Neutrophil (primary cell): Measurements from ENCODE around the gene DNAAF5.

Experiments
- H3K27ac ChIP-seq: fragments of 200-600 bp; sonication (generic); 2 replicates; pipeline ENCODE4 v1.5.1; 2016; ENCODE audit warnings: mild to moderate bottlenecking, moderate library complexity
- H3K27me3 ChIP-seq: fragments of 200-600 bp; sonication (generic); 2 replicates; pipeline ENCODE4 v1.6.0; 2016; ENCODE audit warnings: mild to moderate bottlenecking
- H3K36me3 ChIP-seq: fragments of 200-600 bp; sonication (generic); 2 replicates; pipeline ENCODE4 v1.5.1; 2017
- H3K4me1 ChIP-seq, 2 experiments: fragments of 200-600 bp in 1 of 2; sonication (generic) in 1 of 2; 1 replicate in 1 of 2; 2 replicates in 1 of 2; pipeline versions ENCODE4 v1.5.1 to v1.6.1; 2013 to 2016; ENCODE audit warnings: low read depth in 1 of 2, low read length in 1 of 2, mild to moderate bottlenecking in 1 of 2, moderate library complexity in 1 of 2; ENCODE audit not compliant: control insufficient read depth in 1 of 2, insufficient read depth in 1 of 2
- H3K4me3 ChIP-seq, 2 experiments: fragments of 200-600 bp in 1 of 2; sonication (generic) in 1 of 2; 1 replicate in 1 of 2; 2 replicates in 1 of 2; pipeline ENCODE4 v1.5.1; 2013 to 2016; ENCODE audit warnings: low read depth in 1 of 2, low read length in 1 of 2, mild to moderate bottlenecking in 1 of 2, moderate library complexity in 1 of 2
- H3K9me3 ChIP-seq: fragments of 200-600 bp; sonication (generic); 2 replicates; pipeline ENCODE4 v1.5.1; 2016
- CTCF ChIP-seq: fragments of 200-600 bp; sonication (generic); IDR thresholded peaks from 2 replicates; pipeline ENCODE4 v1.5.1; 2016; ENCODE audit warnings: antibody characterized with exemption

The DNAAF5 gene

GRCh38 chr7:771234-772004, 44.9 kb downstream of the DNAAF5 start:
- Histone ChIP-seq H3K4me3 (no peak overlapping the region), H3K27me3 (no peaks in the 10 kb centered on the region), H3K9me3 (no peaks in the 10 kb centered on the region), H3K4me1 (no peaks in the 10 kb centered on the region), H3K27ac (no peak overlapping the region), H3K36me3 (no peaks in the 10 kb centered on the region)
- no peak for TF ChIP-seq CTCF

- Histone ChIP-seq H3K9me3 (no peaks in the 10 kb centered on the region), H3K4me3 (no peak overlapping the region), H3K27ac (no peak overlapping the region), H3K36me3 (no peaks in the 10 kb centered on the region), H3K27me3 (no peaks in the 10 kb centered on the region), H3K4me1 (no peaks in the 10 kb centered on the region)
- TF ChIP-seq CTCF = no peak
Measured at GRCh38 chr7:772005-772294, 45.5 kb downstream of the DNAAF5 start.

- H3K4me3 ChIP-seq = no peak overlapping the region
- no peaks in the 10 kb centered on the region for H3K4me1 ChIP-seq
- H3K27ac ChIP-seq = no peak overlapping the region
- H3K27me3 ChIP-seq = no peaks in the 10 kb centered on the region
- TF ChIP-seq CTCF = no peak
- no peaks in the 10 kb centered on the region for H3K36me3 ChIP-seq
- no peaks in the 10 kb centered on the region for H3K9me3 ChIP-seq
Measured at GRCh38 chr7:772392-772791, 45.9 kb downstream of the DNAAF5 start.

- no peak overlapping the region for H3K4me3 ChIP-seq
- no peak overlapping the region for H3K27ac ChIP-seq
- H3K27me3 ChIP-seq = no peaks in the 10 kb centered on the region
- no peaks in the 10 kb centered on the region for H3K4me1 ChIP-seq
- H3K9me3 ChIP-seq = no peaks in the 10 kb centered on the region
- no peaks in the 10 kb centered on the region for H3K36me3 ChIP-seq
- TF ChIP-seq CTCF = no peak
Measured at GRCh38 chr7:772861-773621, 46.5 kb downstream of the DNAAF5 start.

GRCh38 chr7:773622-773915, 47.1 kb downstream of the DNAAF5 start:
- H3K36me3 ChIP-seq = peaks cover 2% of the 10 kb centered on the region
- no peak overlapping the region for H3K4me3 ChIP-seq
- no peak overlapping the region for H3K27ac ChIP-seq
- H3K9me3 ChIP-seq = no peaks in the 10 kb centered on the region
- H3K4me1 ChIP-seq = no peaks in the 10 kb centered on the region
- no peak for TF ChIP-seq CTCF
- no peaks in the 10 kb centered on the region for H3K27me3 ChIP-seq
